NCI-H2196 treated with DMSO at 0.1 percent for 48 hours (cell line): Measurements from ENCODE around the gene ECSIT.

Experiments
- DNase-seq: peaks from one replicate; lab custom pipeline; 2025; ENCODE audit not compliant: unreplicated experiment; lab: John Stamatoyannopoulos, UW

ECSIT gene

DNA sequence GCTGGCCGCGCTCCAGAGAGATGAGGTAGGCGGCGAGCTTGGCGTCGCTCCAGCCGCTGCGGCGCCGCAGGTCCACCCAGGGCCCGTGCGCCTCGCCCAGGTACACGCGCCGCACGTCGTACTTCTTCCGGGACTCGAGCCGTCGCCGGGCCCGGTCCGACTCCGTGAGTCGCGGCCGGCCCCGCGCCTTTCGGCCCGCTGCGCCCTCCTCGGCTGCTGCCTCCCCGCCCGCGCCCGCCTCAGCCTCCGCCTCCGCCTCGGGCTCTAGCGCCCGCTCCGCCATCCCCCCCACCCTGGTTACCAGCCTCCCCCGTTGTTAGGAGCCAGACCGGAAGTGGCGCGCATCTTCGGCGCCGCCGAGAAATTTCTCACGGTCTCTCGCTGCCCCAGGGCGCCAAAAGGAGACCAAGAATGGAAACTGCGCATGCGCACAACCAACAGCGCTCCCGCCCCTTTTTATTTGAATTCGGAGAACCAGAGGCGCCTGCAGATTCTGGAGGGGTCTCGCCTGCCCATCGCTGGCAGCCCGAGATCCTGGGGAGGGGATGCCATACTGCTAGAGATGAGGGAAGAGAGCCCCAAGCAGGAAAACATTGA lies 23.3 kb downstream of the ECSIT start, which contains the start of gene ZNF653:
ZNF653 (minus strand) TSS at position 336 of the 597 bp plus-strand sequence; CDS start at position 283, 53 bp downstream.
- DNase-seq = peak; percentile 82

DNA sequence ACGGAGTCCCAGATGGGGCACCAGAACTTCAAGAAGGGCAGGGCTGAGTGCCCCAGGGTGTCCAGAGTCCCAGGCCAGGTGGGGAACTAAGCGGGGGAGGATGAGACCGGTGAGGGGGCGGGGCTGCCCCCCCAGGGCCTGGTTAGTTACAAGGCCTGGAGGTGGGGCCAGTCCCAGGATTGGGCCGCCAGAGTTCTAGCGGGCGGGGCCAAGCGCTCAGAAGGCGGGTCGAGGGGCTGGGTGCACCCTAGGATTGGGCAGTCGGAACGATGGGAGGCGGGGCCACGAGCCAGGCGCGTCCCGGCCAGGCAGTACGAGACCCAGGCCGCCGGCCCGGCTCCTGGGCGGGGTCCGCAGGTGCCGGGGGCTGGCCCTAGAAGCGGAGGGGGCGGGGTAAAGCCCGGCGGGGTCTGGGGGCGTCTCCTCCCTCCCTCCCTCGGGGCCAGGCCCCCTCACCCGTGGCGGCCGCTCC lies 23.9 kb downstream of the ECSIT start:
- peak; percentile 91 for DNase-seq

DNA sequence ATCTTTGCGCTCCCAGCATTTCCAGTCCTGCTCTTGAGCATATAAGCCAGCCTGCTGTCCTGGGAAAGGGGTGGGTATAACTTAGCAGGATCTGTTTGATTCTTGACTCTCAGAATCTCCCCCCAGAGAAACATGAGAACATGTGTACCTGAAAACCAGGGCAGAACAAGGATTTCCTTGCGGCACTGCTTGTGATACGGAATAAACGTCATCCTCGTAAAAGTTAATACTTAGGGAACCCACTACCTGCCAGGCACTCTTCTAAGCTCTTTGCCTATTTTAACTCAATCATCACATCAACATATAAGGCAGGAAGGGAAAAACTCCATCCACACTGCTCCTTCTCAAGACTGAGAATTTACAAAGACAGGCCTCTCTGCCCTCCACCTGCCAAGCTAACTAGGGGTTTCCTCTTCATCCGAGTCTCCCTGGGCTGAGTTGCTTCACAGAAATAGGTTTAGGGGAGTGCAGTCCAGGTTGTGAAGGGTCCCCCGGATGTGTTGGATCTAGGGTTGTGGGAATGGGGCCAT lies 24.4 kb downstream of the ECSIT start:
- no peak for DNase-seq

DNA sequence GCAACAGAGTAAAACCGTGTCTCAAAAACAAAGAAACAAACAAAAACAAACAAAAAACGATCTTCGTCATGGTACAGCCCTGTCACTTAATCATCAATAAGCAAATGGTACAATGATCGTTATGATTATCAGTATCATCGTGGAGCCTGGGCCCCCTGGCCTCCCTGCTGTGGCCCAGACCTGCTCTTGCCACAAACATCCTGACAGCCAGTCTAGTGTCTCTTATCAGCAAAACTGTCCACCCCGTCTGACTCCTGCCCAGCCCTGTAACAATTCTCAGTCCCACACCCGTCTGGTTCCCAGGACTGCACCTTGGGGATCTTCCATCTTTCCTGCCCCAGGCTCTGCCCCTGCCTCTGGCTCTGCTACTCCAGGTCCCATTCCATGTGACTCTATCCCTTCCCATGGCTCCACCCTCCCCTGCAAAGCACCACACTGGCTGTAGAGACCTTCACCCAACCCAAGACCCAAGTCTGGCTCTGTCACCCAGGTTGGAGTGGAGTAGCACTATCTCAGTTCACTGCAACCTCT lies 29.0 kb downstream of the ECSIT start:
- no peak for DNase-seq

DNA sequence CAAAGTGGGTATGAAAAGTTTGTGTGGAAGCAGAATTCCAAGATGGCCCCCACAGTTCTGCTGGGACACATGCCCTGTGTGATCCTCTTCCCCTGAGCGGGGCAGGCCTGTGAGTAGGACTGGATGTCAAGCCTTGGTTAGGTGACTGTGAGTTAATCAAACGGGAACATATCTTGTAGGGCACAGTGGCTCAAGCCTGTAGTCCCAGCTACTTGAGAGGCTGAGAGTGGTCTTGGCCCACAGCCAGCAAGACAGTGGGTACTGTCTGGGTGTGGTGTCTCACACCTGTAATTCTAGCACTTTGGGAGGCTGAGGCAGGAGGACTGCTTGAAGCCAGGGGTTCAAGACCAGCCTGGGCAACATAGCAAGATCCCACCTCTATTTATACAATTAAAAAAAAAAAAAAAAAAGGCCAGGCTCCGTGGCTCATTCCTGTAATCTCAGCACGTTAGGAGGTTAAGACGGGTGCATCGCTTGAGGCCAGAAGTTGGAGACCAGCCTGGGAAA lies 29.7 kb downstream of the ECSIT start:
- no peak for DNase-seq

DNA sequence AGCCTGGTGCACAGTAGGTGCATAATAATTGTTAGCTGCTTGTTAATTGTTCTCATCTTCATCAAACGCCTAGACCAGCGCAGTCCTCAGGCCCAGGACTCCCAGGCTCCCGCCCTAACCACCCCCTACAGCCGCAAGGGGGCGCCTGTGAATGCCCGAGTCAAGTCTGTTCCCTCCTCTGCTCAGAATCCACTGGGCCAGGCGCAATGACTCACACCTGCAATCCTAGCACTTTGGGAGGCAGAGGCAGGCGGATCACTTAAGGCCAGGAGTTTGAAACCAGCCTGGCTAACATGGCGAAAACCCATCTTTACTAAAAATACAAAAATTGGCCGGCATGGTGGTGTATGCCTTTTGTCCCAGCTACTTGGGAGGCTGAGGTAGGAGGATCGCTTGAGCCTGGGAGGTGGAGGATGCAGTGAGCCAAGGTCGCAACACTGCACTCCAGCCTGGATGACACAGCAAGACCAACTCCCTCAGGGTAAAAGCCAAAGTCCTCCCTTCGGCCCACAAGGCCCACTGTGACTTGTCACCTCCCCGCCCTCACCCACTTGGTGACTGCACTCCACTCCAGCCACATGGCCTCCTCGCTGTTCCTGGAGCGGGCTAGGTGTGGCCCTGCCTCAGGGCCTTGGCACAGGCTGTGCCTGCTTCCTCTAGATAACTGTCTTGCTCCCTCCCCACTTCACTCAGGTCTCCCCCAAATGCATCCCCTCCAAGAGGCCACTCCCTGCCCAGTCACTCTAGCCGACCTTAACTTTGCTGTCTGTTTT lies 32.4 kb downstream of the ECSIT start:
- peak; percentile 41 for DNase-seq

DNA sequence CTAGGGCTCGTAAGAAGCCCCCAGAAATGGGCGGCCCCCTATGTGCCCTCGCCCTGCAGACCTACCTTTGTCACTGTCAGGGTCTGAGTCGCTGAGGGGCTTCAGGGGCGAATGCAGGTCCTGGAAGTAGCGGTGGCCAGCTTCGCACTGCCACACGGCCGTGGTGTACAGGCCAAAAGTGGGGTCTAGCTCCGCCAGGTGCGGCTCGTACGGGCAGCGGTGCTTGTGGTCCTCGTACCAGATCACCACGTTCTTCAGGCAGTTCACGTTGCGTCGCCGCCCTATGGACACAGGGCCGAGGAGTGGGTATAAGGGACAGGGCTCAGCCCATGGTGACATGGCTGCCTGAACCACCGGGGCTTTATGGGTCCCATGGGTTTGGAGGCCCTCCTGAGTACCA lies 33.0 kb downstream of the ECSIT start:
- DNase-seq = no peak

DNA sequence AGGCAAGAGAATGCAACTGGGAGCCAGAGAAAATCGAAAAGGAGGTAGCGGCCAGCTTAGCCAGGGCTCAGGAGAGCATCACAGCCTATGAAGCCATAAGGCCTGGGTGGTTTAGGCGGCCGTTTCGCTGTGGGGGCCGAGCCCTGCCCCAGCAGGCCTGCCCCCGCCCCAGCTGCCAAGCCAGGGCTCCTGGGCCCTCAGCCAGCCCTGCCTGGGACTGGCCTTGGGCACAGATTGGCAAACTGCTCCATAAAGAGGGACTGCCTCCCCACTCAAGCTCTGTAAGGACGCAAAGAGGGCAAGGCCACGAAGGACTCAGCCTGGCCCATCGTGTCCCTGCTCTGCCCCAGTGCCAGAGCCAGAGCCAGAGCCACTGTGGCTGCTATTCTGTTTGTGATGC lies 33.5 kb downstream of the ECSIT start:
- no peak for DNase-seq

DNA sequence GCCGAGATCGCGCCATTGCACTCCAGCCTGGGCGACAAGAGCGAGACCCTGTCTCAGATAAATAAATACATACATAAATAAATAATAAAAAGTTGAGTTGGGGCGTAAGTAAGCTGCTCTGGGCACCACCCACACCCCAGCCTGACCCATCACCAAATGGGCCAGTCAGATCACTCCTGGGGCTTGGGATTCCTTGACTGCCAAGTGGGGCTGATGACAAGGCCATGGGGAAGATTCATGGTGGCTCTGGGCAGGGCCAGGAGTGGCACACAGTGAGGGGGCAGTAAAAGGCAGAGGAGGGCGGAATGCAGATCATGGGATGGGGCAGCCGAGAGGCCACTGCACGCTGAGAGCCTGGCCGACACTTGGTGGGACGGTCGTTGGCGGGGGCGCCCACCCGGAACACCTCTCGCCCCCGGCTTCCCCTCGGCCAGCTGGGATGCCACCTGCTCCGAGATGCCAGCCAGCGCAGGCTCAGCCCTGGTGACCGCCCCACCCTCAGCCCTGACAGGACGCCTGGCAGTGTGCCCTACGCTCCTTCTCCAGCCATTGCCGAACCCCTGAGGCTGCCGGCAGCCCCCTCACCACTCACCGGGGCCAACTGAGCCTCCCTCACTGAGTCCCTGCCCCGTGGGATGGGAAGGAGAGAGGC lies 34.2 kb downstream of the ECSIT start:
- DNase-seq = no peak

DNA sequence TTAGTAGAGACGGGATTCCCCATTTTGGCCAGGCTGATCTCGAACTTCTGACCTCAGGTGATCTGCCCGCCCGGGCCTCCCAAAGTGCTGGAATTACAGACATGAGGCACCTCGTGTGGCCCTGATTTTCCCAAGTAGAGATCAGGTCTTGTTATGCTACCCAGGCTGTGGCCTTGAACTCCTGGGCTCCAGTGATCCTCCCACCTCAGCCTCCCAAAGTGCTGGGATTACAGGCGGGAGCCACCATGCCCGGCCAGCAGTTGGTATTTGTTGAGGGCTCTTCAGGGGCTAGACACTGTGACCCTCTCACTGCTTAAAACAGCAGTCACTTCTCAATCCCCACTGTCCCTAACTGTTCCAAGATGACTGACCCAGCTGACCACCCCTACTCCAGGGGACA lies 39.6 kb downstream of the ECSIT start:
- no peak for DNase-seq

DNA sequence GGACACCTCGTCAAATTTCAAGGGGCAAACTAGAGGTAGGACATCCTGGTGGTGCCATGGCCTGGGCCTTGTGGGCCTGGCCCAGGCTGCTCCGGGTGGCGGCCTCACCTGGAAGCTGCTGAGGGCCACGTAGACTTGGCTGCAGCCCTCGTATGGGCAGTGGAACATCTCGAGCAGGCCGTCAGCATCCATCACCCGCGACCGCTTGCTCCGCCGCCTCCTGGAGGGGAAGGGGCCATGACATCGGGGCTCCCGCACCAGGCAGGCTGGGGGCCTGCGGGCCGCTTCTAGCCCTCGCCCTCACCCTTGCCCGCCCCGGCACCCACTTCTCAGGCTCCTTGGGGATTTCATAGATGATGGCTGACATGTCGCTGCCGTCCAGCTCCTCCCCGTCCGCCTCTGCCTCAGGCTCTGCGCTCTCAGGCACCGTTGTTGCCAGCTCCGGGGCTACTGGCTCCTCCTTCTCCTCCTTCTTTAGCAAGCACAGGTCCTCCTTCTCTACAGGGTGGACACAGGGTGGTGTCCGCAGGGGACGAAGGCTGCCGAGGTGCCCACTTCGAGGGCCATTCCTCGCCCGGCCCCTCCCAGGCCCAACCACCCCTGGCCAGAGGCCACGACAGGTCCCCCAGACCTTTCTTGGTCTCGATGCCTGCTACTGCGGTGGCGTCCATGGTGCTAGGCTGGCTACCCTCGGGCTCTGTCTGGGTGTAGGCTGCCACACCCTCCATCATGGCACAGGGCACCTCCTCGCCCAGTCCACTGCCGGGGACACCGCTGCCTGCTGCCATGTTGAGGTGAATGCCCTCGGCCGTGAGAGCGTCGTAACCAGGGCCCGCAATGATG lies 42.1 kb downstream of the ECSIT start:
- no peak for DNase-seq

DNA sequence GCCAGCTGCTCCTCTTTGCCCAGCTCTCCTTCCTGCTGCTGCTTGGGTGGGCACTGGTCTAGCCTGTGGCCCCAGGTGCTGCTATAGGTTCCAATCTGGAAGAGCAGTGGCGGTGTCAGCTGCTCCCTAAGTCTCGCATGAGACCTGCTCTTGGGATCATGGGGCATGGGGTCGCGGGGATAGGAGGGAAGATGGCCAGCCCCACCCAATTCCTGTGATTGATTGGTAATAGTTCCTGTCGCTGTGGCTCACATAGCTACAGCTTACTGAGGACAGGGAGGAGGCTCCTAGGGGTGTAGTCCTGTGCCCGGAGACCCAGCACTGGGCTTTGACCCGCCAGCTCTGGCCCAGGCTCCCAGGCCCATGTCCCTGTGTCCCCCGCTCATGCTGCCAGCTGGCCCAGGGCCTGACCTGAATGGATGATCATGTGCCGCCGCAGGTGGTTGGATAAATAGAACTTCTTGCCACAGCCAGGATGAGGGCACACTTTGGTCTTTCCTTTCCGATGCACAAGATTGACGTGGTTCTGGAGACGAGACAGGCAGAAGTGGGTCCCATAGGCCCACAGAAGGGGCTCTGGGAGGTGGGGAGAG lies 43.6 kb downstream of the ECSIT start:
- DNase-seq = no peak

DNA sequence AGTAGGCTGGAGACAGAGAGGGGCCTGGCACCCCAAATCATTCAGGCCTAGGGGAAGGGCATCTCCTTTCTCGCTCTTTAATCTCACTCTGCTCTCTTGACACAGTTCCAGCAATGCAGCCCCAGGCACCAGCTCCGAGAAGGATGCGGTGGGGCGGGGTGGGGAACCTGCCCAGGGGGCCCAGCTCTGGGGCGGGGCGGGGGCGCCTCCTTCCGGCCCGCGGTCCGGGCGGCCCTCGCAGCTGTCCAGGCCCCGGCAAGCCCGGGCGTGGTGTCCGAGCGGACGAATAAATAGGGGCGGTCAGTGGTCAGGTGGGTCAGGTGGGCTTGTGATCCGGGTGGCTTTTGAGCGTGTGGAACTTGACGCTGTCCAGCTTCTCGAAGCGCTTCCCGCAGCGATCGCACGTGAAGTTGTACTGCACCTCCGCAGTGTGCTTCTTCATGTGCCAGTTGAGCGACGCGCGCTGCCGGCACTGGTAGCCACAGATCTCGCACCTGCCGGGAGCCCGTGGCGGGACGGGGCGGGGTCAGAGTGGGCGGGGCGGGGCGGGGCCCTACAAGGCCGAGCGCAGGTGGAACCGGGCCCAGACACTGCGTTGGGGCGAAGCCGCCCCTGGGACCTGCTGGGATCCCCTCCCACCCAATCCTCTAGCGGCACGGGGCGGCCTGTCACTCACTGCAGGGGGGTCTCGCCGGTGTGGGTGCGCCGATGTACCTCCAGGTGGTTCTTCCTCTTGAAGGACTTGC lies 45.4 kb downstream of the ECSIT start:
- DNase-seq = no peak

DNA sequence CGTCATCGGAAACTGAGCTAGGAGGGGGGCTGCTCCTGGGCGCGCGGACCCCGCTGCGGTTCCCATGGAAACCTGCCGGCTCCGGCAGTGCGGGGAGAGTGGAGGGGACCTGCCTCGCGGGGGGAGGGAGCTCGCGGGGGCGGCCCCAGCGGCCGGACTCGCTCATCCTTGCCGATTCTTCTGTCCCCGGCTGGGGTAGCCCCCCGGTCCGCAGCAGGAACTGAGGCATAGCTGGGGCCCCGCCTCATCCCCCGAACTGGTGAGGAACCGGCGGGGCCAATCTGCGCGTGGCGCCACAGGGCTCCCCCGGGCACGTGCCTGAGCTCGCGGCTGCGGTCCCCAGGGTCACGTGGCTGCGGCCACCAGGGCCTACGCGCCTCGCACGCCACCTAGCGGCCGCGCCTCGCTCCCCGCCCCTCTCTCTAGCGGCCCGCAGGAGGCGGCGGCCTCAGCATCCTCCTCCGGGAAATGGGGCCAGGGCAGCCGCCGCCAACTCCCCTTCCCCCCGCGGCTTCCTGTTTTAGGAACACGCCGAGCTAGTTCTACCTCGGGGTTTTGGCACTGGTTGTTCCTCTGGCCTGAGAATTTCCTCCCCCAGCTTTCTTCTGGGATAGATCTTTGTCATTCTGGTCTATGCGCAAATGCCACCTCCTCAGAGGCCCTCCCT lies 46.4 kb downstream of the ECSIT start:
- peak; percentile 88 for DNase-seq

DNA sequence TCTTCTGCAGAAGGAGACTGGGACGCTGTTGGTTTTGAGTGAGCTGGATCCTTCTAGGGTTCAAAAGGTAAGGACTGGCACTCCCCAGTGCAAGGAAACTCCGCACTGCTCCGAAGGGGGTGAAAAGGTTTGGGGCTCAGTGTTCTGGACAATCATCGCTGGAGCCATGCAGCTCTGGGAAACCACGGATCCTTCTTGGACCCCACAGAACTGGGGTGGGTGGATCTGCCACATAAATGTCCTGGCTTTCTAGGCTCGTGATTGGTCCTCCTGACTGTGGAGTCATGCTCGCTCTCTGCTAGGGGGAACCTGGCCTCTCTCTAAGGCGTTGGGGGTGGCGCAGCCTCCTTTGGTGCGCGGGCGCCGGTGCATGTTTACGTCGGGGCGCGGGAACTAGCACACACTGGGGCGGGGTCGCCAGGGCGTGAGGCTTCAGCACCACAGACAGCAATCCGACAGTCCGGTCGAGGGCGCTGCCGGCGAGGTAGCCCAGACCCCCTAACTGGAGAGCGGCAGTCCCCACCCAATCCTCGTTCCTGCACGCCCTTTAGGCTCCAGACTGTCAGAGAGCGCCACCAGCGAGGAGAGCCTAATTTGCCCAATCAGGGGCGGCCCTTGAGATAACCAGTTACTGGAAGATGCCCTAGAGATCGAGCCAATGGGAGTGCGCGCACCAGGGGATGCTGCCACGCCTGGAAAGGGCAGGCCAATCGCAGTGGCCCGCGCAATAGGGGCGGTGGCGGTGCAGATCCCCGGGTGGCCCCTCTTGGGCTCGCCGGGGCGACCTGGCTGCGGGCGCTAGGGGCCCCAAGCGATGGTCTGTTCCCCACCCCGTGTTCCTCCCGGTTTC lies 47.2 kb downstream of the ECSIT start:
- DNase-seq = peak; percentile 96

DNA sequence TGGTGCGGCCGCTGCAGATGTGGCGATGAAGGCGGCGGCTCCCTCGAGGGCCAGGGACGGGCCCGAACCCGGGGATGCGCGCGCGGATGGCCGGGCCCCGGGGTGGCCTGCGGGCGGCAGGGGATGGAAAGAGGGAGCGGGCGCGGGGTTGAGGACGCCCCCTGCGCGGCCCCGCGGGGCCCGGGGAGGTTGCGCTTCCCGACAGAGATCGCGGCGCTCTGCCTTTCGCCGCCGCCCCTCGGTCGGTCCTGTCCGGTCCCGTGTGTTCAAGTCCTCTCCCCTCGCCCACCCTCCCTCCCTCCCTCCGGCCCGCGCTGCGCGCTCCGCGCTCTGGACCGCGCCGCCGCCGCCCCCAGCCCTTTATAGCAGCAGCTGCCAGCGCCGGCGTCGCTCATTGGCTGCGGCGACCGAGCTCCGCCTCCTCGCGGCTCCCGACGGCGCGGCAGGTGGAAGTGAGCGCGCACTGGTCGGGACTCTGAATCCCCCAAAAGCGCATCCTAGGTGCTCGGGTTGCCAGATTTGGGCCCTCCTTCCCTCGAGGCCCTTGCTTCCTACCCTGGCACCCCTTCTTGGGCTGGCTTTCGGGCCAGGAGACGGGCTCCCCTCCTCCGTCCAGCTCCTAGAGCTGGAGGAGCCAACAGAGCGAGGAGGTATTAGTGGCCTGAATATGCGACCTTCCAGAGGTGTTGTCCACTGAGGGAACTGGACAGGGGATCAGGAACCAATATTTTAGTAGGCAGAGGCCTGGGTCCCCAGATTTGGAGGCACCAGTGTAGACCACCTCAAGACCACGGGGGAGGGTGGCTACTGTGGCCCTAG lies 48.0 kb downstream of the ECSIT start, which contains the start of gene ELAVL3:
ELAVL3 (minus strand) TSS at position 332 of the 819 bp plus-strand sequence. CDS start 438 bp downstream, outside the sequence.
- peak; percentile 30 for DNase-seq
